H9 (cell line): ENCODE measurements around the gene ARMC9. TPM values are rescaled to one million over a fixed set of nuclear protein-coding genes. Genes with fewer than 3 reads are reported as not detected.

Source experiments
- DNase-seq: peaks from one replicate; pipeline ENCODE4 v3.0.0-alpha.2; 2017
- H2AFZ ChIP-seq: one replicate; pipeline ENCODE4 v1.6.1; 2013; ENCODE audit warnings: mild to moderate bottlenecking, low read length, control low read depth, moderate library complexity
- H2AK5ac ChIP-seq: 2 replicates; pipeline ENCODE4 v1.6.1; 2013; ENCODE audit warnings: low read length, control low read depth, mixed read lengths; ENCODE audit not compliant: insufficient read length
- H2BK120ac ChIP-seq: one replicate; pipeline ENCODE4 v1.6.1; 2013; ENCODE audit warnings: low read depth, mild to moderate bottlenecking, low read length, control low read depth, inconsistent platforms; ENCODE audit not compliant: poor library complexity, severe bottlenecking
- H2BK12ac ChIP-seq: 2 replicates; pipeline ENCODE4 v1.6.1; 2013; ENCODE audit warnings: low read length, control low read depth, mixed read lengths, low read depth; ENCODE audit not compliant: insufficient read length
- H2BK15ac ChIP-seq: 2 replicates; pipeline ENCODE4 v1.6.1; 2013; ENCODE audit warnings: low read depth, low read length, control low read depth
- H2BK20ac ChIP-seq: one replicate; pipeline ENCODE4 v1.6.1; 2013; ENCODE audit warnings: low read depth, mild to moderate bottlenecking, low read length, control low read depth, inconsistent platforms; ENCODE audit not compliant: poor library complexity, severe bottlenecking
- H2BK5ac ChIP-seq: 2 replicates; pipeline ENCODE4 v1.6.1; 2013; ENCODE audit warnings: low read length, control low read depth, mixed read lengths; ENCODE audit not compliant: insufficient read length
- H3K14ac ChIP-seq: 2 replicates; pipeline ENCODE4 v1.6.1; 2013; ENCODE audit warnings: low read length, control low read depth; ENCODE audit not compliant: insufficient read depth
- H3K18ac ChIP-seq: 2 replicates; pipeline ENCODE4 v1.6.1; 2013; ENCODE audit warnings: low read depth, mild to moderate bottlenecking, mixed read lengths, low read length, control low read depth; ENCODE audit not compliant: insufficient read length
- H3K23ac ChIP-seq: 2 replicates; pipeline ENCODE4 v1.6.1; 2013; ENCODE audit warnings: low read length, control low read depth, mixed read lengths, low read depth; ENCODE audit not compliant: insufficient read length
- H3K23me2 ChIP-seq: 2 replicates; pipeline ENCODE4 v1.6.1; 2013; ENCODE audit warnings: low read depth, mild to moderate bottlenecking, mixed read lengths, low read length, control low read depth; ENCODE audit not compliant: insufficient read length, poor library complexity, severe bottlenecking
- H3K27ac ChIP-seq: 2 replicates; pipeline ENCODE4 v1.5.1; 2013; ENCODE audit warnings: low read length, control low read depth, mixed read lengths, low read depth; ENCODE audit not compliant: insufficient read length
- H3K27me3 ChIP-seq: 2 replicates; pipeline ENCODE4 v1.6.1; 2013; ENCODE audit warnings: low read length, control low read depth, inconsistent platforms; ENCODE audit not compliant: insufficient read depth
- H3K4ac ChIP-seq: 2 replicates; pipeline ENCODE4 v1.6.1; 2013; ENCODE audit warnings: low read depth, mild to moderate bottlenecking, control low read depth, inconsistent platforms, low read length, moderate library complexity
- H3K4me1 ChIP-seq: 2 replicates; pipeline ENCODE4 v1.6.1; 2013; ENCODE audit warnings: low read length, control low read depth, inconsistent platforms; ENCODE audit not compliant: insufficient read depth
- H3K4me2 ChIP-seq: 2 replicates; pipeline ENCODE4 v1.6.1; 2013; ENCODE audit warnings: low read length, control low read depth, mixed read lengths; ENCODE audit not compliant: insufficient read length, insufficient read depth
- H3K56ac ChIP-seq: 2 replicates; pipeline ENCODE4 v1.6.1; 2013; ENCODE audit warnings: low read depth, mild to moderate bottlenecking, mixed read lengths, low read length, control low read depth; ENCODE audit not compliant: insufficient read length
- H3K79me1 ChIP-seq: 2 replicates; pipeline ENCODE4 v1.6.1; 2013; ENCODE audit warnings: low read depth, mild to moderate bottlenecking, moderate library complexity, low read length, control low read depth, inconsistent platforms; ENCODE audit not compliant: insufficient read depth, poor library complexity, severe bottlenecking
- H3K79me2 ChIP-seq: 2 replicates; pipeline ENCODE4 v1.6.1; 2013; ENCODE audit warnings: low read length, control low read depth, inconsistent platforms; ENCODE audit not compliant: insufficient read depth
- H3K9ac ChIP-seq: 2 replicates; pipeline ENCODE4 v1.6.1; 2013; ENCODE audit warnings: low read length, control low read depth, mixed read lengths; ENCODE audit not compliant: insufficient read length; ENCODE audit errors: extremely low read depth
- H3K9me3 ChIP-seq: one replicate; pipeline ENCODE4 v1.6.1; 2013; ENCODE audit warnings: low read depth, low read length, inconsistent platforms; ENCODE audit not compliant: control insufficient read depth
- H3T11ph ChIP-seq: one replicate; pipeline ENCODE4 v1.6.1; 2013; ENCODE audit warnings: mild to moderate bottlenecking, low read length, control low read depth, inconsistent platforms
- H4K20me1 ChIP-seq: one replicate; pipeline ENCODE4 v1.6.1; 2013; ENCODE audit not compliant: control insufficient read depth, insufficient read length, insufficient read depth
- H4K5ac ChIP-seq: 2 replicates; pipeline ENCODE4 v1.6.1; 2013; ENCODE audit warnings: low read depth, mild to moderate bottlenecking, mixed read lengths, low read length, control low read depth; ENCODE audit not compliant: insufficient read length
- H4K8ac ChIP-seq: replicated peaks from 2 replicates; pipeline ENCODE4 v1.6.1; 2013; ENCODE audit warnings: low read length, control low read depth, mixed read lengths, low read depth; ENCODE audit not compliant: insufficient read length
- H4K91ac ChIP-seq: 2 replicates; pipeline ENCODE4 v1.6.1; 2013; ENCODE audit warnings: low read depth, mild to moderate bottlenecking, moderate library complexity, mixed read lengths, low read length, control low read depth; ENCODE audit not compliant: insufficient read length
- H3K27ac Mint-ChIP-seq, 3 experiments: 2 replicates in 2 of 3; 3 replicates in 1 of 3; pipeline ENCODE4 v1.8.0; 2020 to 2021; ENCODE audit warnings: mixed read lengths in 3 of 3, mild to moderate bottlenecking in 1 of 3, moderate library complexity in 1 of 3
- H3K27me3 Mint-ChIP-seq: 2 replicates; pipeline ENCODE4 v1.8.0; 2021; ENCODE audit warnings: low read depth, mild to moderate bottlenecking, moderate library complexity, mixed read lengths
- H3K36me3 Mint-ChIP-seq, 3 experiments: 2 replicates in 2 of 3; 3 replicates in 1 of 3; pipeline ENCODE4 v1.8.0; 2020 to 2021; ENCODE audit warnings: low read depth in 3 of 3, mixed read lengths in 3 of 3; ENCODE audit not compliant: insufficient read depth in 1 of 3
- H3K4me1 Mint-ChIP-seq, 2 experiments: 2 replicates each; pipeline ENCODE4 v1.8.0; 2020; ENCODE audit warnings: mixed read lengths in 2 of 2
- H3K4me3 Mint-ChIP-seq, 2 experiments: 2 replicates in 1 of 2; 3 replicates in 1 of 2; pipeline ENCODE4 v1.8.0; 2020 to 2021; ENCODE audit warnings: mild to moderate bottlenecking in 2 of 2, mixed read lengths in 2 of 2, moderate library complexity in 1 of 2
- H3K9me3 Mint-ChIP-seq, 2 experiments: 2 replicates in 1 of 2; 3 replicates in 1 of 2; pipeline ENCODE4 v1.8.0; 2020; ENCODE audit warnings: mild to moderate bottlenecking in 2 of 2, mixed read lengths in 2 of 2, moderate library complexity in 1 of 2
- WGBS: extraction: QIAGEN DNeasy Blood & Tissue Kit; methylation state at CpG from one replicate; pipeline ENCODE4 v1.1.7; 2013; ENCODE audit warnings: missing lambda C conversion rate, low lambda C conversion rate, mixed read lengths; ENCODE audit not compliant: insufficient read length; ENCODE audit errors: extremely low coverage; 5-methylcytosine and 5-hydroxymethylcytosine counted together
- total RNA-seq: library from RNA; stranded (reverse); gene quantifications from 2 replicates; pipeline ENCODE4 v1.2.1, GENCODE V29; 2021
- TF ChIP-seq, protein P1 (sequence below): fragments of 200-600 bp; sonication (generic); conservative IDR thresholded peaks from 3 replicates; pipeline ENCODE4 v1.8.0; 2021; ENCODE audit warnings: antibody characterized with exemption, mild to moderate bottlenecking

The ARMC9 gene
- total RNA-seq, 1 experiment from 2014 or later, result 37.6 TPM

- Mint-ChIP-seq H3K27me3 (no peaks in the 10 kb centered on the region; the same call in none of the 2 replicates), H3K9me3 (no peaks in the 10 kb centered on the region), H3K4me3 (no peak overlapping the region), H3K36me3 (no peaks in the 10 kb centered on the region), H3K4me1 (peaks cover 15 to 33% of the 10 kb centered on the region in 2 experiments), H3K27ac (no peak overlapping the region; a peak in 1 of 7 replicates)
- Histone ChIP-seq H4K8ac (no peak overlapping the region), H3K9me3 (no peaks in the 10 kb centered on the region), H3K79me1 (no peaks in the 10 kb centered on the region), H3K23me2 (no peaks in the 10 kb centered on the region), H2BK120ac (no peak overlapping the region), H4K5ac (no peak overlapping the region), H3K4ac (no peak overlapping the region), H2BK5ac (no peak overlapping the region), H2BK15ac (no peak overlapping the region), H2BK12ac (no peak overlapping the region), H3K4me2 (no peak overlapping the region), H2AK5ac (no peak overlapping the region), H4K20me1 (no peaks in the 10 kb centered on the region), H3K56ac (no peak overlapping the region), H3K27me3 (no peaks in the 10 kb centered on the region), H3K9ac (no peak overlapping the region), H3K18ac (no peak overlapping the region), H3T11ph (no peak overlapping the region), H3K23ac (no peak overlapping the region), H2AFZ (no peak overlapping the region), H3K27ac (no peak overlapping the region), H3K4me1 (peaks cover 4% of the 10 kb centered on the region; the same call in 1 of the 2 replicates), H2BK20ac (no peak overlapping the region), H4K91ac (no peak overlapping the region), H3K79me2 (no peaks in the 10 kb centered on the region), H3K14ac (no peak overlapping the region)
- TF ChIP-seq, protein P1, sequence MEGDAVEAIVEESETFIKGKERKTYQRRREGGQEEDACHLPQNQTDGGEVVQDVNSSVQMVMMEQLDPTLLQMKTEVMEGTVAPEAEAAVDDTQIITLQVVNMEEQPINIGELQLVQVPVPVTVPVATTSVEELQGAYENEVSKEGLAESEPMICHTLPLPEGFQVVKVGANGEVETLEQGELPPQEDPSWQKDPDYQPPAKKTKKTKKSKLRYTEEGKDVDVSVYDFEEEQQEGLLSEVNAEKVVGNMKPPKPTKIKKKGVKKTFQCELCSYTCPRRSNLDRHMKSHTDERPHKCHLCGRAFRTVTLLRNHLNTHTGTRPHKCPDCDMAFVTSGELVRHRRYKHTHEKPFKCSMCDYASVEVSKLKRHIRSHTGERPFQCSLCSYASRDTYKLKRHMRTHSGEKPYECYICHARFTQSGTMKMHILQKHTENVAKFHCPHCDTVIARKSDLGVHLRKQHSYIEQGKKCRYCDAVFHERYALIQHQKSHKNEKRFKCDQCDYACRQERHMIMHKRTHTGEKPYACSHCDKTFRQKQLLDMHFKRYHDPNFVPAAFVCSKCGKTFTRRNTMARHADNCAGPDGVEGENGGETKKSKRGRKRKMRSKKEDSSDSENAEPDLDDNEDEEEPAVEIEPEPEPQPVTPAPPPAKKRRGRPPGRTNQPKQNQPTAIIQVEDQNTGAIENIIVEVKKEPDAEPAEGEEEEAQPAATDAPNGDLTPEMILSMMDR, result no peak
- no CpG with 5 or more reads among the region's 18 CpGs for WGBS
- DNase-seq, result no peak
These were observed 10.5 kb upstream of the ARMC9 start for GRCh38 chr2:231187736-231188505.
